Urothelium cell line (cell line): ENCODE measurements around the gene BBS12.

Source experiments
- DNase-seq: peaks from one replicate; pipeline ENCODE4 v3.0.0; 2011; ENCODE audit warnings: low spot score, mixed read lengths
- FAIRE-seq: peaks from 2 replicates; lab custom pipeline; 2011; peaks lifted over from hg19 to GRCh38; lab: Jason Lieb, UNC

BBS12 gene

GRCh38 chr4:122732329-122733026 is at the start of gene BBS12:
Gene BBS12, plus strand, starts transcription at chr4:122732704. Its CDS starts 9,189 bp downstream, at chr4:122741893.
- DNase-seq (peak; percentile 97), FAIRE-seq (peak; percentile 87)

- DNase-seq: no peak
- FAIRE-seq: no peak
Observed at GRCh38 chr4:122686691-122687090, 45.8 kb upstream of the BBS12 start.

GRCh38 chr4:122687531-122688061 is 44.9 kb upstream of the BBS12 start:
- DNase-seq: no peak
- FAIRE-seq: no peak

- no peak for FAIRE-seq
- no peak for DNase-seq
Observed at GRCh38 chr4:122688529-122689140, 43.9 kb upstream of the BBS12 start.

GRCh38 chr4:122689972-122690371 is 42.5 kb upstream of the BBS12 start:
- no peak for FAIRE-seq
- DNase-seq: no peak

- no peak for DNase-seq
- no peak for FAIRE-seq
Observed at GRCh38 chr4:122691988-122692387, 40.5 kb upstream of the BBS12 start.

- DNase-seq (no peak), FAIRE-seq (no peak)
Observed at GRCh38 chr4:122692641-122693520, 39.6 kb upstream of the BBS12 start.

GRCh38 chr4:122695226-122695625 is 37.3 kb upstream of the BBS12 start:
- FAIRE-seq: no peak
- DNase-seq: no peak

GRCh38 chr4:122700178-122700725 is 32.3 kb upstream of the BBS12 start:
- FAIRE-seq: peak; percentile 42
- peak; percentile 78 for DNase-seq

- no peak for FAIRE-seq
- no peak for DNase-seq
Observed at GRCh38 chr4:122701061-122701460, 31.4 kb upstream of the BBS12 start.

- DNase-seq (no peak), FAIRE-seq (no peak)
Observed at GRCh38 chr4:122701965-122702364, 30.5 kb upstream of the BBS12 start.

GRCh38 chr4:122702939-122703338 is 29.6 kb upstream of the BBS12 start:
- FAIRE-seq: no peak

GRCh38 chr4:122703868-122704267 is 28.6 kb upstream of the BBS12 start:
- no peak for DNase-seq

More at GRCh38 chr4:122702939-122703338, 29.6 kb upstream of the BBS12 start:
- DNase-seq: no peak

GRCh38 chr4:122705009-122705408 is 27.5 kb upstream of the BBS12 start:
- no peak for FAIRE-seq

More at GRCh38 chr4:122703868-122704267, 28.6 kb upstream of the BBS12 start:
- FAIRE-seq: no peak

GRCh38 chr4:122705547-122706117 is 26.9 kb upstream of the BBS12 start:
- FAIRE-seq: no peak

More at GRCh38 chr4:122705009-122705408, 27.5 kb upstream of the BBS12 start:
- DNase-seq: no peak

GRCh38 chr4:122706511-122706910 is 26.0 kb upstream of the BBS12 start:
- no peak for FAIRE-seq
- DNase-seq: no peak

More at GRCh38 chr4:122705547-122706117, 26.9 kb upstream of the BBS12 start:
- DNase-seq: no peak

GRCh38 chr4:122707497-122707896 is 25.0 kb upstream of the BBS12 start:
- DNase-seq: no peak
- FAIRE-seq: no peak

- DNase-seq: no peak
- no peak for FAIRE-seq
Observed at GRCh38 chr4:122709236-122709635, 23.3 kb upstream of the BBS12 start.

GRCh38 chr4:122710434-122711308 is 21.8 kb upstream of the BBS12 start:
- DNase-seq (no peak), FAIRE-seq (no peak)
